PFSK-1 (cell line): ENCODE measurements around the gene SIGLEC7.

Experiments
- REST ChIP-seq, 2 experiments: IDR thresholded peaks; 2 replicates each; pipeline versions ENCODE4 v1.6.1 to v1.8.0; 2011 to 2012; ENCODE audit warnings: low read depth in 2 of 2, low read length in 2 of 2, control low read depth in 1 of 2, inconsistent platforms in 1 of 2, mild to moderate bottlenecking in 1 of 2, moderate library complexity in 1 of 2; ENCODE audit not compliant: insufficient read depth in 1 of 2
- TAF1 ChIP-seq: IDR thresholded peaks from 2 replicates; pipeline ENCODE4 v1.6.1; 2012; ENCODE audit warnings: low read length, control low read depth, borderline replicate concordance; ENCODE audit not compliant: insufficient read depth

GRCh38 chr19:51127755-51128154 lies 14.3 kb upstream of the SIGLEC7 start:
- TF ChIP-seq TAF1, result peak; percentile 68; the same call in 1 of the 2 replicates
- peak in 1 of 2 experiments; percentile 68; a peak in 1 of 4 replicates for TF ChIP-seq REST (IDR thresholded peaks at IDR 0.05; ENCODE audit: insufficient read depth in 1 of 2, low read depth in 2 of 2, low read length in 2 of 2)
